Loucy (cell line): ENCODE data around the gene TSPYL6.

ENCODE experiments used
- H2AFZ ChIP-seq: fragments of 200-600 bp; sonication (generic); 2 replicates; pipeline ENCODE4 v1.6.0; 2016; ENCODE audit warnings: antibody characterized with exemption, mild to moderate bottlenecking, low read length, moderate library complexity
- H3F3A ChIP-seq: fragments of 200-600 bp; 2 replicates; pipeline ENCODE4 v1.6.0; 2016; ENCODE audit warnings: antibody characterized with exemption, low read depth, mild to moderate bottlenecking
- H3K27me3 ChIP-seq: fragments of 200-600 bp; sonication (generic); 2 replicates; pipeline ENCODE4 v1.6.1; 2014; ENCODE audit warnings: low read length, mild to moderate bottlenecking; ENCODE audit not compliant: insufficient read depth, poor library complexity, severe bottlenecking
- H3K36me3 ChIP-seq: fragments of 200-600 bp; sonication (generic); 2 replicates; pipeline ENCODE4 v1.6.1; 2016; ENCODE audit warnings: low read length; ENCODE audit not compliant: insufficient read depth
- H3K4me1 ChIP-seq: fragments of 200-600 bp; sonication (generic); 2 replicates; pipeline ENCODE4 v1.5.1; 2014; ENCODE audit warnings: low read length, mild to moderate bottlenecking; ENCODE audit not compliant: insufficient read depth, poor library complexity, severe bottlenecking
- H3K4me2 ChIP-seq: fragments of 200-600 bp; sonication (generic); 2 replicates; pipeline ENCODE4 v1.6.0; 2014; ENCODE audit warnings: antibody characterized with exemption, low read length, low read depth, mild to moderate bottlenecking; ENCODE audit not compliant: poor library complexity, severe bottlenecking
- H3K4me3 ChIP-seq: fragments of 200-600 bp; sonication (generic); 2 replicates; pipeline ENCODE4 v1.5.1; 2014; ENCODE audit warnings: low read length, mild to moderate bottlenecking, mixed read lengths; ENCODE audit not compliant: poor library complexity, severe bottlenecking
- H3K79me2 ChIP-seq: fragments of 200-600 bp; sonication (generic); 2 replicates; pipeline ENCODE4 v1.6.1; 2014; ENCODE audit warnings: low read length; ENCODE audit not compliant: insufficient read depth
- H3K9ac ChIP-seq: fragments of 200-600 bp; sonication (generic); 2 replicates; pipeline ENCODE4 v1.6.0; 2014; ENCODE audit warnings: mild to moderate bottlenecking, low read depth, low read length, moderate library complexity; ENCODE audit not compliant: poor library complexity, severe bottlenecking
- H3K9me2 ChIP-seq: fragments of 200-600 bp; sonication (generic); replicated peaks from 2 replicates; pipeline ENCODE4 v1.6.1; 2016; ENCODE audit warnings: low read depth, low read length, mixed read lengths
- H3K9me3 ChIP-seq: fragments of 200-600 bp; sonication (generic); 2 replicates; pipeline ENCODE4 v1.6.1; 2014; ENCODE audit warnings: mild to moderate bottlenecking, antibody characterized with exemption, low read length, low read depth; ENCODE audit not compliant: insufficient read depth
- H4K20me1 ChIP-seq: fragments of 200-600 bp; sonication (generic); 2 replicates; pipeline ENCODE4 v1.6.0; 2014; ENCODE audit warnings: antibody characterized with exemption, low read length, mild to moderate bottlenecking; ENCODE audit not compliant: insufficient read depth, poor library complexity, severe bottlenecking
- CTCF ChIP-seq: fragments of 200-600 bp; sonication (generic); conservative IDR thresholded peaks from 2 replicates; pipeline ENCODE4 v1.5.1; 2014; ENCODE audit warnings: mild to moderate bottlenecking, antibody characterized with exemption, low read length
- EZH2phosphoT487 ChIP-seq: fragments of 200-600 bp; IDR thresholded peaks from 2 replicates; pipeline ENCODE4 v1.6.1; 2018; ENCODE audit warnings: antibody characterized with exemption, mild to moderate bottlenecking, moderate library complexity, borderline replicate concordance

Gene TSPYL6

GRCh38 chr2:54209379-54209778, 46.6 kb downstream of the TSPYL6 start:
- no peak overlapping the region for H3K4me3 ChIP-seq
- H3F3A ChIP-seq, result no peaks in the 10 kb centered on the region
- no peak for TF ChIP-seq CTCF
- TF ChIP-seq EZH2phosphoT487, result no peak
- H3K27me3 ChIP-seq, result no peaks in the 10 kb centered on the region
- no peaks in the 10 kb centered on the region for H3K36me3 ChIP-seq
- H3K4me2 ChIP-seq, result no peak overlapping the region
- no peak overlapping the region for H3K9ac ChIP-seq
- no peaks in the 10 kb centered on the region for H3K4me1 ChIP-seq
- 0 out of 2 replicates have a peak, but pooled peaks cover under 1% of the 10 kb centered on the region for H3K9me3 ChIP-seq
- H3K9me2 ChIP-seq, result no peaks in the 10 kb centered on the region
- no peaks in the 10 kb centered on the region for H4K20me1 ChIP-seq
- no peak overlapping the region for H2AFZ ChIP-seq
- no peaks in the 10 kb centered on the region for H3K79me2 ChIP-seq

- no peaks in the 10 kb centered on the region for H3F3A ChIP-seq
- no peak overlapping the region for H2AFZ ChIP-seq
- no peak for TF ChIP-seq CTCF
- no peak for TF ChIP-seq EZH2phosphoT487
- H3K9me2 ChIP-seq, result no peaks in the 10 kb centered on the region
- H3K36me3 ChIP-seq, result no peaks in the 10 kb centered on the region
- H3K27me3 ChIP-seq, result no peaks in the 10 kb centered on the region
- H3K4me3 ChIP-seq, result no peak overlapping the region
- no peaks in the 10 kb centered on the region for H3K4me1 ChIP-seq
- H3K79me2 ChIP-seq, result no peaks in the 10 kb centered on the region
- H3K4me2 ChIP-seq, result no peak overlapping the region
- H3K9ac ChIP-seq, result no peak overlapping the region
- H4K20me1 ChIP-seq, result no peaks in the 10 kb centered on the region
- no peaks in the 10 kb centered on the region for H3K9me3 ChIP-seq
Observed at GRCh38 chr2:54208364-54209240, 47.4 kb downstream of the TSPYL6 start.

- TF ChIP-seq CTCF (no peak), EZH2phosphoT487 (no peak)
Observed at GRCh38 chr2:54207666-54208195, 48.3 kb downstream of the TSPYL6 start.

More at GRCh38 chr2:54207666-54208195, 48.3 kb downstream of the TSPYL6 start:
- Histone ChIP-seq H3K4me1 (no peaks in the 10 kb centered on the region), H3K36me3 (no peaks in the 10 kb centered on the region), H3K79me2 (no peaks in the 10 kb centered on the region), H3K9me3 (no peaks in the 10 kb centered on the region), H4K20me1 (no peaks in the 10 kb centered on the region), H3K9me2 (no peaks in the 10 kb centered on the region), H3F3A (no peaks in the 10 kb centered on the region), H3K4me2 (no peak overlapping the region), H3K27me3 (no peaks in the 10 kb centered on the region), H2AFZ (no peak overlapping the region), H3K4me3 (no peak overlapping the region), H3K9ac (no peak overlapping the region)
